Fibroblast of lung (primary cell): ENCODE measurements around the gene ABCD4.

Experiments
- EZH2 ChIP-seq: IDR thresholded peaks from 2 replicates; pipeline ENCODE4 v1.5.1; 2012; ENCODE audit warnings: low read length, control low read depth, mild to moderate bottlenecking; ENCODE audit errors: missing control alignments
- TF ChIP-seq, protein P1 (sequence below), 2 donors: IDR thresholded peaks in 1 of 2; conservative IDR thresholded peaks in 1 of 2; 1 replicate in 1 of 2; 2 replicates in 1 of 2; pipeline ENCODE4 v1.5.1; 2011 to 2012; ENCODE audit warnings: low read length in 2 of 2, control low read depth in 1 of 2, inconsistent platforms in 1 of 2, low read depth in 1 of 2, mild to moderate bottlenecking in 1 of 2

- no peak for TF ChIP-seq EZH2
- TF ChIP-seq, protein P1, sequence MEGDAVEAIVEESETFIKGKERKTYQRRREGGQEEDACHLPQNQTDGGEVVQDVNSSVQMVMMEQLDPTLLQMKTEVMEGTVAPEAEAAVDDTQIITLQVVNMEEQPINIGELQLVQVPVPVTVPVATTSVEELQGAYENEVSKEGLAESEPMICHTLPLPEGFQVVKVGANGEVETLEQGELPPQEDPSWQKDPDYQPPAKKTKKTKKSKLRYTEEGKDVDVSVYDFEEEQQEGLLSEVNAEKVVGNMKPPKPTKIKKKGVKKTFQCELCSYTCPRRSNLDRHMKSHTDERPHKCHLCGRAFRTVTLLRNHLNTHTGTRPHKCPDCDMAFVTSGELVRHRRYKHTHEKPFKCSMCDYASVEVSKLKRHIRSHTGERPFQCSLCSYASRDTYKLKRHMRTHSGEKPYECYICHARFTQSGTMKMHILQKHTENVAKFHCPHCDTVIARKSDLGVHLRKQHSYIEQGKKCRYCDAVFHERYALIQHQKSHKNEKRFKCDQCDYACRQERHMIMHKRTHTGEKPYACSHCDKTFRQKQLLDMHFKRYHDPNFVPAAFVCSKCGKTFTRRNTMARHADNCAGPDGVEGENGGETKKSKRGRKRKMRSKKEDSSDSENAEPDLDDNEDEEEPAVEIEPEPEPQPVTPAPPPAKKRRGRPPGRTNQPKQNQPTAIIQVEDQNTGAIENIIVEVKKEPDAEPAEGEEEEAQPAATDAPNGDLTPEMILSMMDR (conservative IDR thresholded peaks at IDR 0.05 in 1 of 2, IDR thresholded peaks at IDR 0.05 in 1 of 2; ENCODE audit: low read depth in 1 of 2, low read length in 2 of 2), result no peak
Observed at GRCh38 chr14:74350928-74351323, 48.2 kb upstream of the ABCD4 start.
